GM19395 (cell line): ENCODE results near the gene KCNH4.
"Not testable (repeated sequence)": the region's sequence is repeated elsewhere in the genome, so short reads cannot be mapped to it uniquely, and the experiment has no call there.

ENCODE experiments used
- ATAC-seq: cut with Tn5 transposase; IDR thresholded peaks from one replicate; pipeline ENCODE4 v1.9.1; 2021; ENCODE audit warnings: mild to moderate bottlenecking, moderate library complexity; ENCODE audit not compliant: unreplicated experiment

KCNH4 gene

GRCh38 chr17:42179911-42180410 is 981 bp downstream of the KCNH4 start:
- ATAC-seq: no peak

- ATAC-seq: no peak
Measured at GRCh38 chr17:42179335-42179734, 1.6 kb downstream of the KCNH4 start.

GRCh38 chr17:42178817-42179216 is 2.1 kb downstream of the KCNH4 start:
- ATAC-seq: no peak

GRCh38 chr17:42177684-42178083 is 3.3 kb downstream of the KCNH4 start:
- no peak for ATAC-seq

- ATAC-seq: no peak
Measured at GRCh38 chr17:42174126-42174783, 6.7 kb downstream of the KCNH4 start.

GRCh38 chr17:42171831-42172230 is 9.1 kb downstream of the KCNH4 start:
- ATAC-seq: no peak

GRCh38 chr17:42169351-42169750 is 11.6 kb downstream of the KCNH4 start:
- no peak for ATAC-seq

- no peak for ATAC-seq
Measured at GRCh38 chr17:42167807-42168206, 13.1 kb downstream of the KCNH4 start.

- ATAC-seq: no peak
Measured at GRCh38 chr17:42166196-42166763, 14.7 kb downstream of the KCNH4 start.

GRCh38 chr17:42165751-42166150 is 15.2 kb downstream of the KCNH4 start:
- no peak for ATAC-seq

- ATAC-seq: no peak
Measured at GRCh38 chr17:42163696-42164407, 17.1 kb downstream of the KCNH4 start.

- no peak for ATAC-seq
Measured at GRCh38 chr17:42163113-42163512, 17.8 kb downstream of the KCNH4 start.

- ATAC-seq: no peak
Measured at GRCh38 chr17:42160531-42160910, 20.4 kb downstream of the KCNH4 start.

- ATAC-seq: no peak
Measured at GRCh38 chr17:42159796-42160530, 21.0 kb downstream of the KCNH4 start.

GRCh38 chr17:42155614-42156045 is 25.3 kb downstream of the KCNH4 start:
- no peak for ATAC-seq

GRCh38 chr17:42153919-42154742 is 26.8 kb downstream of the KCNH4 start:
- ATAC-seq: no peak

GRCh38 chr17:42146911-42147607 is 33.9 kb downstream of the KCNH4 start:
- no peak for ATAC-seq

GRCh38 chr17:42143138-42143537 is 37.8 kb downstream of the KCNH4 start:
- ATAC-seq: not testable (repeated sequence)

GRCh38 chr17:42142371-42142896 is 38.5 kb downstream of the KCNH4 start:
- ATAC-seq: no peak

GRCh38 chr17:42141382-42141781 is 39.6 kb downstream of the KCNH4 start:
- ATAC-seq: no peak
